RKO (cell line): ENCODE measurements around the gene ZNF677.
A peak's percentile ranks its signal among the peaks of the same experiment; 100 is the strongest.
"Not testable (repeated sequence)": the region's sequence is repeated elsewhere in the genome, so short reads cannot be mapped to it uniquely, and the experiment has no call there.

ENCODE experiments used
- DNase-seq: peaks from one replicate; pipeline ENCODE4 v3.0.0-alpha.2; 2016; ENCODE audit warnings: low spot score

Gene ZNF677

DNA sequence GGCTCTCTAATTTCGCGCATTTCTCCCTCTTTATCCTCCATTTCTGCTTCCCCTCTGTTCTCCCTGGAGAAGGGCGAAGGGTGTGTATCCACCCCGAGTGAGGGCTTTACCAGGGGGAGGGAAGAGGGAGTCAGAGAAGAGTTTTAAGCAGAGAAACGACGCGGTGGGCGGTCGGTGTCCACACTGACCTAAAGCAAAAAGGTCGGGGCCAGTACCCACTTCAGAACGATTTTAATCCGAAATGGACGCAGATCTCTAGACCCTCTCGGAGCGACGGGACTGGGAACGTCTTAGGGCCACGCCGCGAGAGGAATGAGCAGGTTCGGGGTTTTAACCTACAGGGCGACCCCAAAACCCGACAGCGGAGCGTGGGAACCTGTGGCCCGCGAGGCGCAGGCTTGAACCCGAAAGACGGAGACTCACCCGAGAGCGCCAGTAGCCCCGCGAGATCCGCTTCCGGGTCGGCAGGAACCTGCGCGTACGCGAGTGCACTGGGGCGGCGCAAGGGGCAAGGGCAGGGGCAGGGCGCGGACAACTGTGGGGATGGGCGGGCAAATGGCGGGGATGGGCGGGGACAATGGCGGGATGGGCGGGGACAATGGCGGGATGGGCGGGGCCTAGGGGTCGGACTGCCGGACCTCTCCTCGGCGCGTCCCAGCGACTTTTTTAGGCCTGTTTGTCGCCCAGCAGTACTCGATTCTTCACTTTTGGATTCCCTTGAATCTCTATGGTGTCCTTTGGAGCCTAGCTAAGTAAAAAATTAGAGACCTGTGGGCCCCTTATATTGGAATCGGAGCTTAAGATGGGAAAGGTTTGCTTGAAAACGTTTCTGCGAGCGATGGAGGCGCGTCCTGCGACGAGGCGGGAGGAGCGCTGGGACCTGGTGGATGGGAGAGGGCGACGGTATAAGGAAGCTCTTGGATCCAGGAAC lies at the start of gene ZNF677:
TSS of gene ZNF677 (minus strand) at position 463 of the 931 bp plus-strand sequence. CDS start 3,323 bp downstream, outside the sequence.
- no peak for DNase-seq

GRCh38 chr19:53301341-53301740 lies 46.7 kb upstream of the ZNF677 start:
- not testable (repeated sequence) for DNase-seq

DNA sequence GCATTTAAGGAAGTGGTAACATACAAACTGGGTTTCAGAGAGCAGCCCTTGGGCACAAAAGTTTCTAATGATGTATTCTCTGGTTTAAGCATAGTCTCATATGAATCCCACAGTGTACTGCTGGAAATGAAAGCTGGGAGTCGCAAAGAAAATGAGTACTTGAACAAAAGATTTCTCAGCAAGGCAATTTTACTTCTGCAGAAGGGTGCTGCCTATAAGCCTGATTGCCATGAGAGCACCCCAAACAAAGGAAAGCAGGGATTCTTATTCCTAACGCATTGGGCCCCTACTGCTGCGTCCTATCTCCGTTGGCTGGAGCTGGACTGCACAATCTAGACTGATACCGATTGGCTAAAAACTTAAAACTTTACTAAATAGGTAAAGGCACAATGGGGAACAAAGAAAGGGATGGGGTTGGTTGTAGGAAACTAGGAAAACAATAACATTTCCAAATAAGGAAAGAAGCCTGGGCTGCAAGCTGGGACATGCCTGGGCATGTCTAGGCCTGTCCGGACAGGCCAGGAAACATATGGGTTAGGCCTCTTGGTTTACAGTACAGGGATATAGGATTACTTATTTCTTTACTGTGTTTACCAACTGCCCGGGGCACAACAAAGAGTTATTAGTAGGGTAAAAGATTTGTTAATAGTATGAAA lies 40.2 kb upstream of the ZNF677 start:
- DNase-seq = no peak

DNA sequence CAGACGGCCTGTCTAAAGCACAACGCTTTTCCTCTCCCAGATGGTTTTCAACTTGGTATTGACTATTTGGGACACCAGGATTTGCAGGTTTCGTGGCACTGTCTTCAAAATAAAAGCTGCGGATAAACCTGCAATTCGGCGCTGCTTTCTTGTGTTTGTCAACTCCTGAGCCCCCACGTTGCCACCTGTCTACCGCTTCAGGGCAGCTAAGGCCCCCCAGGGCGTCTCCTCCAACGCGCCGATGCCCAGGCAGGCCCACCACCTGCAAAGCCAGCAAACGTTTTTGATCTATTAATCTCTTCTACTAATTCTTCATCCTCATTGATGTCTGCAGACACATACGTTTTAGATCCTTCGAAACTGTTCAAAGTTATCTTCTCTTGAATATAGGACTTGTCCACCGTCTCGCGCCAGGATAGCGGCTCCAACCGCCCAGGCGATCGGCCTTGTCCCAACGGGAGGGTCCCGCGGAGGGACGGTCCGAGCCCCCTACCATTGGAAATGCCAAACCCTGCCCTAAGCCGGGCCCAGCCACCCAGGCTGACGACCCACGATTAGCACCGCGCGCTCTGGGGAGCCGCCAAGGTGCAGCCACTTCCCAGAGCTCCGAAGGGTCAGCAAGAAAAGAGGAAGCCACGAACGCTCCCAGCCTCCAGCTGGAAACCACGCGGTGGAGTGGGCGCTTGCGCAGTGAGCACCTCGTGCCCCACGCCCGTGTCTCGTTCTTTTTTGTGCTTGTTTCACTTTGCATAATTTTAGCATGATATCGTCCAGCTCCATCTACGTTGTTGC lies 36.3 kb upstream of the ZNF677 start:
- no peak for DNase-seq

GRCh38 chr19:53285087-53285486 lies 30.4 kb upstream of the ZNF677 start:
- DNase-seq = no peak

DNA sequence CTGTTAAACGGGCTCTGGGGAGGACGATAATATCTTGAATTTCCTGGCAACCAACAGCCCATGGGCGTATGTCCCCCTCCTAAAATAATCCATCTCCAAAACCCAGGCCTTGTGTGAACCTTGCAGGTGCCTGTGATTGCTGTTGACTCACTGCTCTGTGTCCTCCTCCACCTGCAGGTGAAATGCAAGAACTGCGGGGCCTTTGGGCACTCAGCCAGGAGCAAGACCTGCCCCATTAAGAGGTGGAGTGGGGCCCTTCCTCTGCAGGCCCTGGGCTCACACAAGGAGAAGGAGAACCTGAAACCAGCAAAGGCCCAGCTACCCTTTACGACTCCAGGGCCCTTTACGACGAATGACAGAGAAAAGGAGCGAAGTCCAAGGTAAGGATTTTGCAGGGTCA lies 27.3 kb upstream of the ZNF677 start:
- DNase-seq = not testable (repeated sequence)

GRCh38 chr19:53275480-53275879 lies 20.8 kb upstream of the ZNF677 start:
- DNase-seq = no peak

GRCh38 chr19:53272044-53272443 lies 17.4 kb upstream of the ZNF677 start:
- DNase-seq = peak; percentile 16

DNA sequence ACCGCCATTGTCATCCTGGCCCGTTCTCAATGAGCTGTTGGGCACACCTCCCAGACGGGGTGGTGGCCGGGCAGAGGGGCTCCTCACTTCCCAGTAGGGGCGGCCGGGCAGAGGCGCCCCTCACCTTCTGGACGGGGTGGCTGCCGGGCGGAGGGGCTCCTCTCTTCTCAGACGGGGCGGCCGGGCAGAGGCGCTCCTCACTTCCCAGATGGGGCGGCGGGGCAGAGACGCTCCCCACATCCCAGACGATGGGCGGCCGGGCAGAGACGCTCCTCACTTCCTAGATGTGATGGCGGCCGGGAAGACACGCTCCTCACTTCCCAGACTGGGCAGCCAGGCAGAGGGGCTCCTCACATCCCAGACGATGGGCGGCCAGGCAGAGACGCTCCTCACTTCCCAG lies 15.2 kb upstream of the ZNF677 start:
- DNase-seq = not testable (repeated sequence)

DNA sequence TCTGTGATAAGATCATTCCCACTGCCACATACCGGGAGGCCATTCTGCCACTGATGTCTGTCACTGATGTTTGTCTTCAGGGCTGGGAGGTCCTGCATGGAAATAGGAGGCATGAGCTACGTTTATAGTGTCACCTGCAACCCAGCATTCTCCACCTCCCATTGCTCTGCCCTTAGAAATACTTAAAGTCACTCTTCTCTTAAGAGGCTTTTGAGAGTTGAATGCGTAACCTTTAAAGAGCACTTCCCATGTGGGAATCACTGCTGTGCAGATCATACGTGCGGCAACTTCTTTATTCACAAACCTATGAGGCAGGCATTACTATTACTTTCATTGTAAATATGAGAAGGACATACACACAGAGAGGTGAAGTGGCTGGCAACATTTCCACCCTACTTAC lies 12.9 kb upstream of the ZNF677 start, which contains the start of gene VN1R4:
TSS of gene VN1R4 (minus strand) at position 101 of the 400 bp plus-strand sequence. CDS start at position 43, 58 bp downstream.
- not testable (repeated sequence) for DNase-seq

DNA sequence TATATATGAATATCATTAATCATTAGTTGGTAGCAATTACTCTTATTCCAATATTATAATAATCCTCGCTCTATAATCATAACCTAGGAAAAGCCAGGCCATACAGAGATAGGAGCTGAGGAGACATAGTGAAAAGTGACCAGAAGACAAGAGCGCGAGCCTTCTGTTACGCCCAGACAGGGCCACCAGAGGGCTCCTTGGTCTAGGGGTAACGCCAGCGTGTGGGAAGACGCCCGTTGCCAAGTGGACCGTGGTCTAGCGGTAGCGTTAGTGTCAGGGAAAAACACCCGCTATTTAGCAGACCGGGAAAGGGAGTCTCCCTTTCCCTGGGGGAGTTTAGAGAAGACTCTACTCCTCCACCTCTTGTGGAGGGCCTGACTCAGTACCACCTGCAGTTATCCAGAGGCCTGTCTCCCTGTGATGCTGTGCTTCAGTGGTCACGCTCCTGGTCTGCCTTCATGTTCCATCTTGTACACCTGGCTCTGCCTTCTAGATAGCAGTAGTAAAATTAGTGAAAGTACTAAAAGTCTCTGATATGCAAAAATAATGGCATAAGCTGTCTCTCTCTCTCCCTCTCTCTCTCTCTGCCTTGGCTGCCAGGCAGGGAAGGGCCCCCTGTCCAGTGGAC lies 3.2 kb upstream of the ZNF677 start, which contains the start of gene VN1R2:
TSS of gene VN1R2 (plus strand) at position 578 of the 628 bp plus-strand sequence. CDS start 84 bp downstream, outside the sequence.
- not testable (repeated sequence) for DNase-seq

DNA sequence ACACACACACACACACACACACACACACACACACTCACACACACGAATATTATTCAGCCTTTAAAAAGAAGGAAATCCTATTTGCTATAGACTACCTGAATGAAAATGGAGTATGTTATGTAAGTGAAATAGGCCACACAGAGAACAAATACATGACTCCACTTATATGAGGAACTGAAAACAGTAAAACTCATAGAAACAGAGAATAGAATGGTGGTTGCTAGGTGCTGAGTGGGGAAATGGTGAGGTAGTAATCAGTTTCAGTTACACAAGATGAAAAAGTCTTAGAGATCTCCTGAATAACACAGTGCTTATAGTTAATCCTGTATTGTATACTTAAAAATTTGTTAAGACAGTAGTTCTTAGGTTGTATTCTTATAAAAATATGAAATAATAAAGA lies 8.2 kb downstream of the ZNF677 start:
- DNase-seq = no peak

DNA sequence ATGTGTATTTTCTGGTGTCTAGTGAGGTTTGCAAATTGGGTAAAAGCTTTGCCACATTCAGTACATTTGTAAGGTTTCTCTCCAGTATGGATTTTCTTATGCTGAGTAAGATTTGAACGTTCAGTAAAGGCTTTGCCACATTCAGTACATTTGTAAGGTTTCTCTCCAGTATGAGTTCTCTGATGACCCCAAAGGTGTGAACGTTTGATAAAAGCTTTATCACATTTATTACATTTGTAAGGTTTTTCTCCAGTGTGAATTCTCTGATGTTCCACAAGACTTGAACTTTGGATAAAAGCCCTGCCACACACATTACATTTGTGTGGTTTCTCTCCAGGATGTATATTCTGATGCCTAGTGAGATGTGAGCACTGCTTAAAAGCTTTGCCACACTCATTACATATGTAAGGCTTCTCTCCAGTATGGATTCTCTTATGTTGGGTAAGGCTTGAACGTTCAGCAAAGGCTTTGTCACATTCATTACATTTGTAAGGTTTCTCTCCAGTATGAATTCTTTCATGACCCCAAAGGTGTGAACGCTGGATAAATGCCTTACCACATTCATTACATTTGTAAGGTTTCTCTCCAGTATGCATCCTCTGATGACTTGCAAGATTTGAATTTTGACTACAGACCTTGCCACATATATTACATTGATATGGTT lies 17.4 kb downstream of the ZNF677 start:
- no peak for DNase-seq

DNA sequence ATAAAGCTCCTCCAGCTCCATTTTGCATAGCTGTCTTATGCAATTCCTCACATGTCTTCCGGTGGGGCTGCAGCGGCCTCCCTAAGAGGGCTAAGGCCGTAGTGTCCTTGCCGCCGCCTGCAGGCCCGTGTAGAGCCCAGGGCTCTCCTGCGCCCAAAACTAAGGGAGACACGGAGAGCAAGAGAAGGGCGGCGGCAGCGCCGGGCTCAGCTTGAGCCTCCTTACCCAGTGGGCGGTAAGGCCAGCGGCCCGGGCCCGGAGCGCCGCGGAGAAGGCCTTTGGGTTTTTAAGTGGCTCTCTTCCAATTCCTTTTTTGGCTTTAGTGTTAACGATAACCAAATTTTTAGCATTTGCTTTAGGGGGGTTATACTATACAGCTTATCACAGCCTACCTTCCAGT lies 30.1 kb downstream of the ZNF677 start:
- DNase-seq = no peak

DNA sequence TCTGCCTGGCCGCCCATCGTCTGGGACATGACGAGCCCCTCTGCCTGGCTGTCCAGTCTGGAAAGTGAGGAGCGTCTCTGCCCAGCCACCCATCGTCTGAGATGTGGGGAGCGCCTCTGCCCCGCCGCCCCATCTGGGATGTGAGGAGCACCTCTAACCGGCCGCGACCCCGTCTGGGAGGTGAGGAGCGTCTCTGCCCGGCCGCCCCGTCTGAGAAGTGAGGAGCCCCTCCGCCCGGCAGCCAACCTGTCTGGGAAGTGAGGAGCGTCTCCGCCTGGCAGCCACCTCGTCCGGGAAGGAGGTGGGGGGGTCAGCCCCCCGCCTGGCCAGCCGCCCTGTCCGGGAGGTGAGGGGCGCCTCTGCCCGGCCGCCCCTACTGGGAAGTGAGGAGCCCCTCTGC lies 32.0 kb downstream of the ZNF677 start:
- not testable (repeated sequence) for DNase-seq

DNA sequence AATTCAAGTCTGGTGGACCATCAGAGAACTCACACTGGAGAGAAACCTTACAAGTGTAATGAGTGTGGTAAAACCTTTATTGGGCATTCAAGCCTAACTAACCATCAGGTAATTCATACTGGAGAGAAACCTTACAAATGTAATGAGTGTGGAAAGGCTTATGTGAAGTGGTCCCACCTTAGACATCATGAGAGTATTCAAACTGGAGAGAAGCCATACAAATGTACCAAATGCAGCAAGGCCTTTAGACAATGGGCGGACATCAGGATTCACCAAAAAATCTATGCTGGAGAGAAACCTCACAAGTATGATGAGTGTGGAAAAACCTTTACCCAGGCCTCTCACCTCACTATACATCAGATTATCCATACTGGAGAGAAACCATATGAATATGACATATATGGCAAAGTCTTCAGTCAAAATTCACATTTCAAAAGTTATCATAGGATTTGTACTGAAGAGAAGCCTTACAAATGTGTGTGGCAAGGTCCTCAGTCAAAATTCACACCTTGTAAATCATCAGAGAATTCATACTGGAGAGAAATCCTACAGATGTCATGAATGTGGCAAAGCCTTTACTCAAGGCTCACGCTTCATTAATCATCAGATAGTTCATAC lies 41.9 kb downstream of the ZNF677 start:
- DNase-seq = no peak

DNA sequence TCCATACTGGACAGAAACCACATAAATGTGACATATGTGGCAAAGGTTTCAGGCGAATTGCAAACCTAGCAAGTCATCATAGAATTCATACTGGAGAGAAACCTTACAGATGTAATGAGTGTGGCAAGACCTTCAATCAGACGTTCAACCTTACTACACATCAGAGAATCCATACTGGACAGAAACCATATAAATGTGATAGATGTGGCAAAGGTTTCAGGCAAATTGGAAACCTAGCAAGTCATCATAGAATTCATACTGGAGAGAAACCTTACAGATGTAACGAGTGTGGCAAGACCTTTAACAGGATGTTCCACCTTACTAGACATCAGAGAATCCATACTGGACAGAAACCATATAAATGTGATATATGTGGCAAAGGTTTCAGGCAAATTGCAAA lies 43.1 kb downstream of the ZNF677 start:
- not testable (repeated sequence) for DNase-seq

DNA sequence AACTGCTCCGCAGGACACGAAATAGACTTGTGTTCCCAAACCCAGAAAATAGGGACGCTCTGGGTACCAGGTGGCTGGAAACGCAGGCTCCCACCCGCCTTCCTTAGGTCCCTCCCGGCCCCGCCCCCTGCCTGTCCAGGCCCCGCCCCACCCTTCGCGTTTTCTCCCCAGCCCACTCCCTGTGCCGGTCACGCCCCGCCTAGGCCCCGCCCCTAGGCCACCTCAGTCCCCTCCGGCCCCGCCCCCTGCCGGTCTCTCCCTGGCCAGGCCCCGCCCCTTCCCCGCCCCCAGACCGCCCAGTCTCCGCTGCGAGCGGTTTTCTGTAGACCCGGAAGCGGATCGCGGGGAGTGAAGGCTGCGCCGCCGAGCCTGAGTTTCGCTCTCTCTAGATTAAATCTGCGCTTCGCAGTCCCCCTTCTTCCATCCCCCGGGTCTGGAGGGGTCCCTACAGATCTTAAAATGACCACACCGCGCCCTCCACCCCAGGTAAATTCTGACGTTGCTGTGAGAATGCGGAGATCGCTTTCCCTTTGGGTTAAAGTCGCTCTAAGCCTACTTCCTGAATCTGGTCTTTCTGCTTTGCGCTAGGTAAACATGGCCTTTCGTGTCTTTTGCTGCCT lies 57.8 kb downstream of the ZNF677 start:
- no peak for DNase-seq

DNA sequence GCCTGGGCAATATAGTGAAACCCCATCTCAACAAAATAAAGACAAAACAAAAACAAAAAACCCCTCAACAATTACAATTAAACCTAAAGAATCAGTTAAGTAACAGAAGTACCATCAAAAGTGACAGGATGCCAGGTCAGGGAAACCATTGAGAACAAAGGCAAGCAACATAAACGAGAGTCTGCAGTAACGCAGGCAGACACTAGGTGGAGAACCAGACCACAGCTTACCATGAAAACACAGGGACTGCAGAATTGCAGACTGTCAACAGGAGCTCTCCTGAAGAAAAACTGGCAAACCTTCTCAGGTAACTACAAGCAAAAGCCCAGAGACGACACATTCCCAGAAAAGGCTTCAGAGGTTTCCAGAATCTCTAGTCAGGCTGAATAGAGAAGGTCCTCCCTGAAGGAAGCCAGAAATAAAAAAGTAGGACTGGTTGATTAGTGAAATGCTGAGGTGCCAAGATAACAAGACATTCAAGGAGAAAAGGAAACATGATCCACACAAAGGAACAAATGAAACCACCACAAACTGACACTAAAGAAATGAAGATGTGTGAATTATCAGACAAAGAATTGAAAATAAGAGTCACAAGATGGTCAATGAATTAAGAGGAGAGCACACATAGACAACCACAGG lies 59.3 kb downstream of the ZNF677 start:
- DNase-seq = peak; percentile 78
